Liver (tissue), 3 donors: ENCODE data around the gene EVI5.
A peak's percentile ranks its signal among the peaks of the same experiment; 100 is the strongest.

Source experiments
- EGR1 ChIP-seq, 2 donors: IDR thresholded peaks; 2 replicates each; pipeline ENCODE4 v1.6.1; 2016 to 2018; ENCODE audit warnings: antibody characterized with exemption in 2 of 2, low read depth in 2 of 2
- GABPA ChIP-seq, 2 donors: IDR thresholded peaks in 1 of 2; conservative IDR thresholded peaks in 1 of 2; 2 replicates each; pipeline ENCODE4 v1.6.1; 2016; ENCODE audit warnings: antibody characterized with exemption in 2 of 2, mild to moderate bottlenecking in 1 of 2, moderate library complexity in 1 of 2
- JUND ChIP-seq, 2 donors: IDR thresholded peaks; 2 replicates each; pipeline ENCODE4 v1.6.1; 2016; ENCODE audit warnings: antibody characterized with exemption in 2 of 2
- NR2F2 ChIP-seq: IDR thresholded peaks from 2 replicates; pipeline ENCODE4 v1.6.1; 2016; ENCODE audit warnings: antibody characterized with exemption
- RAD21 ChIP-seq, 2 donors: IDR thresholded peaks; 2 replicates each; pipeline ENCODE4 v1.6.1; 2016; ENCODE audit warnings: antibody characterized with exemption in 2 of 2, mild to moderate bottlenecking in 2 of 2
- RXRA ChIP-seq, 2 donors: IDR thresholded peaks; 2 replicates each; pipeline ENCODE4 v1.6.1; 2017 to 2018; ENCODE audit warnings: antibody characterized with exemption in 2 of 2, mild to moderate bottlenecking in 1 of 2
- SP1 ChIP-seq: IDR thresholded peaks from 2 replicates; pipeline ENCODE4 v1.6.1; 2018; ENCODE audit warnings: antibody characterized with exemption, mild to moderate bottlenecking
- TAF1 ChIP-seq: conservative IDR thresholded peaks from 2 replicates; pipeline ENCODE4 v1.6.1; 2016; ENCODE audit warnings: antibody characterized with exemption, mild to moderate bottlenecking
- YY1 ChIP-seq: IDR thresholded peaks from 2 replicates; pipeline ENCODE4 v1.6.1; 2016; ENCODE audit warnings: antibody characterized with exemption, mild to moderate bottlenecking
- TF ChIP-seq, protein P1 (sequence below): IDR thresholded peaks from 2 replicates; pipeline ENCODE4 v1.6.1; 2016; ENCODE audit warnings: antibody characterized with exemption, mild to moderate bottlenecking
- TF ChIP-seq, protein P2 (sequence below): fragments of 150-350 bp; IDR thresholded peaks from 2 replicates; pipeline ENCODE4 v1.5.1; 2017; ENCODE audit warnings: improper control_type of control experiment, low read depth, low read length; ENCODE audit not compliant: missing input control
- TF ChIP-seq, protein P3 (sequence below): IDR thresholded peaks from 2 replicates; pipeline ENCODE4 v1.6.1; 2016; ENCODE audit warnings: antibody characterized with exemption
- TF ChIP-seq, protein P4 (sequence below): IDR thresholded peaks from 2 replicates; pipeline ENCODE4 v1.6.1; 2016; ENCODE audit warnings: antibody characterized with exemption
- TF ChIP-seq, protein P5 (sequence below): IDR thresholded peaks from 2 replicates; pipeline ENCODE4 v1.6.1; 2016; ENCODE audit warnings: antibody characterized with exemption
- donor health status: healthy.
- donor health status: healthy.

DNA sequence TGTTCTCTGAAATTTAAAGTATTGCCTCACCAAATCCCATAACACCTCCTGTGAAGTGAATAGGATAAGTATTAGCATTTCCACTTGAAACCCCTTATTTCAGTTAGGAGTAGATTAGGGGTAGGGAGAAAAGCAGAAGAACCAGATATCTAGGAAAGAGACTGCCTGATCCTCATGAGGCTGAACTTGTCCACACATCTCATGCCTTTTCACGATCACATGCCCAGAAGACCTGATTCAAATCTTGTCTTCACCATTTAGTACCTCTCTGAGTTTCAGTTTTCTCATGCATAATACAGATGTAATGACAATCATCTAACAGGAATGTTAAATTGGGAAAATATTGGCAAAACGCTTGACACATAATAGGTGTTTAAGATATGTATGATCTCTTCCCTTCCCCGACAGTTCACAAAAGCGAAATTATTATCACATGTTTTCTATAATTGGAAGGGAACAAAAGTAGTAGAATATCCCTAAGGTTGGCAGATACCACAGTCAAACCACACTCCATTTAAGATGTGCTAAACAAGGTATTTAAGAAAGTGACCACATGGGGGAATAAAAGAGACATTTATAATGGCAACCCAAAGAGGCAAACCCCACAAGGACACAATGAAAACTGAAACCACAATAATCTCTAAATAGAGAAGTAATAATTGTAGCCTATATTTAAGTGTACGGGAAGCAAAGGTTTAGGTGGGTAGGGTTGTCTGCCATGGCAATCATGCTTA is 323.4 kb downstream of the EVI5 start:
- TF ChIP-seq, protein P1, sequence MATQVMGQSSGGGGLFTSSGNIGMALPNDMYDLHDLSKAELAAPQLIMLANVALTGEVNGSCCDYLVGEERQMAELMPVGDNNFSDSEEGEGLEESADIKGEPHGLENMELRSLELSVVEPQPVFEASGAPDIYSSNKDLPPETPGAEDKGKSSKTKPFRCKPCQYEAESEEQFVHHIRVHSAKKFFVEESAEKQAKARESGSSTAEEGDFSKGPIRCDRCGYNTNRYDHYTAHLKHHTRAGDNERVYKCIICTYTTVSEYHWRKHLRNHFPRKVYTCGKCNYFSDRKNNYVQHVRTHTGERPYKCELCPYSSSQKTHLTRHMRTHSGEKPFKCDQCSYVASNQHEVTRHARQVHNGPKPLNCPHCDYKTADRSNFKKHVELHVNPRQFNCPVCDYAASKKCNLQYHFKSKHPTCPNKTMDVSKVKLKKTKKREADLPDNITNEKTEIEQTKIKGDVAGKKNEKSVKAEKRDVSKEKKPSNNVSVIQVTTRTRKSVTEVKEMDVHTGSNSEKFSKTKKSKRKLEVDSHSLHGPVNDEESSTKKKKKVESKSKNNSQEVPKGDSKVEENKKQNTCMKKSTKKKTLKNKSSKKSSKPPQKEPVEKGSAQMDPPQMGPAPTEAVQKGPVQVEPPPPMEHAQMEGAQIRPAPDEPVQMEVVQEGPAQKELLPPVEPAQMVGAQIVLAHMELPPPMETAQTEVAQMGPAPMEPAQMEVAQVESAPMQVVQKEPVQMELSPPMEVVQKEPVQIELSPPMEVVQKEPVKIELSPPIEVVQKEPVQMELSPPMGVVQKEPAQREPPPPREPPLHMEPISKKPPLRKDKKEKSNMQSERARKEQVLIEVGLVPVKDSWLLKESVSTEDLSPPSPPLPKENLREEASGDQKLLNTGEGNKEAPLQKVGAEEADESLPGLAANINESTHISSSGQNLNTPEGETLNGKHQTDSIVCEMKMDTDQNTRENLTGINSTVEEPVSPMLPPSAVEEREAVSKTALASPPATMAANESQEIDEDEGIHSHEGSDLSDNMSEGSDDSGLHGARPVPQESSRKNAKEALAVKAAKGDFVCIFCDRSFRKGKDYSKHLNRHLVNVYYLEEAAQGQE = no peak
- TF ChIP-seq EGR1 (IDR thresholded peaks at IDR 0.05; ENCODE audit: low read depth in 2 of 2) (no peak), RXRA (IDR thresholded peaks at IDR 0.05) (no peak), RAD21 (IDR thresholded peaks at IDR 0.05) (peak; percentile 45 to 62), SP1 (no peak), GABPA (IDR thresholded peaks at IDR 0.05 in 1 of 2, conservative IDR thresholded peaks at IDR 0.05 in 1 of 2) (no peak), TAF1 (no peak), JUND (IDR thresholded peaks at IDR 0.05) (no peak), NR2F2 (no peak), YY1 (no peak)
- TF ChIP-seq, protein P2, sequence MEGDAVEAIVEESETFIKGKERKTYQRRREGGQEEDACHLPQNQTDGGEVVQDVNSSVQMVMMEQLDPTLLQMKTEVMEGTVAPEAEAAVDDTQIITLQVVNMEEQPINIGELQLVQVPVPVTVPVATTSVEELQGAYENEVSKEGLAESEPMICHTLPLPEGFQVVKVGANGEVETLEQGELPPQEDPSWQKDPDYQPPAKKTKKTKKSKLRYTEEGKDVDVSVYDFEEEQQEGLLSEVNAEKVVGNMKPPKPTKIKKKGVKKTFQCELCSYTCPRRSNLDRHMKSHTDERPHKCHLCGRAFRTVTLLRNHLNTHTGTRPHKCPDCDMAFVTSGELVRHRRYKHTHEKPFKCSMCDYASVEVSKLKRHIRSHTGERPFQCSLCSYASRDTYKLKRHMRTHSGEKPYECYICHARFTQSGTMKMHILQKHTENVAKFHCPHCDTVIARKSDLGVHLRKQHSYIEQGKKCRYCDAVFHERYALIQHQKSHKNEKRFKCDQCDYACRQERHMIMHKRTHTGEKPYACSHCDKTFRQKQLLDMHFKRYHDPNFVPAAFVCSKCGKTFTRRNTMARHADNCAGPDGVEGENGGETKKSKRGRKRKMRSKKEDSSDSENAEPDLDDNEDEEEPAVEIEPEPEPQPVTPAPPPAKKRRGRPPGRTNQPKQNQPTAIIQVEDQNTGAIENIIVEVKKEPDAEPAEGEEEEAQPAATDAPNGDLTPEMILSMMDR = peak; percentile 12
- TF ChIP-seq, protein P3, sequence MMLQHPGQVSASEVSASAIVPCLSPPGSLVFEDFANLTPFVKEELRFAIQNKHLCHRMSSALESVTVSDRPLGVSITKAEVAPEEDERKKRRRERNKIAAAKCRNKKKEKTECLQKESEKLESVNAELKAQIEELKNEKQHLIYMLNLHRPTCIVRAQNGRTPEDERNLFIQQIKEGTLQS = no peak
- TF ChIP-seq, protein P4, sequence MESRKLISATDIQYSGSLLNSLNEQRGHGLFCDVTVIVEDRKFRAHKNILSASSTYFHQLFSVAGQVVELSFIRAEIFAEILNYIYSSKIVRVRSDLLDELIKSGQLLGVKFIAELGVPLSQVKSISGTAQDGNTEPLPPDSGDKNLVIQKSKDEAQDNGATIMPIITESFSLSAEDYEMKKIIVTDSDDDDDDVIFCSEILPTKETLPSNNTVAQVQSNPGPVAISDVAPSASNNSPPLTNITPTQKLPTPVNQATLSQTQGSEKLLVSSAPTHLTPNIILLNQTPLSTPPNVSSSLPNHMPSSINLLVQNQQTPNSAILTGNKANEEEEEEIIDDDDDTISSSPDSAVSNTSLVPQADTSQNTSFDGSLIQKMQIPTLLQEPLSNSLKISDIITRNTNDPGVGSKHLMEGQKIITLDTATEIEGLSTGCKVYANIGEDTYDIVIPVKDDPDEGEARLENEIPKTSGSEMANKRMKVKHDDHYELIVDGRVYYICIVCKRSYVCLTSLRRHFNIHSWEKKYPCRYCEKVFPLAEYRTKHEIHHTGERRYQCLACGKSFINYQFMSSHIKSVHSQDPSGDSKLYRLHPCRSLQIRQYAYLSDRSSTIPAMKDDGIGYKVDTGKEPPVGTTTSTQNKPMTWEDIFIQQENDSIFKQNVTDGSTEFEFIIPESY = no peak
- TF ChIP-seq, protein P5, sequence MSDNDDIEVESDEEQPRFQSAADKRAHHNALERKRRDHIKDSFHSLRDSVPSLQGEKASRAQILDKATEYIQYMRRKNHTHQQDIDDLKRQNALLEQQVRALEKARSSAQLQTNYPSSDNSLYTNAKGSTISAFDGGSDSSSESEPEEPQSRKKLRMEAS = no peak
